Right atrium auricular region (tissue), 2 donors: ENCODE data around the gene SEMA6C. TPM values are rescaled to one million over a fixed set of nuclear protein-coding genes. Genes with fewer than 3 reads are reported as not detected.

ENCODE experiments used
- DNase-seq: peaks from one replicate; pipeline ENCODE4 v3.0.0-alpha.2; 2019; ENCODE audit warnings: low spot score
- H3K27ac ChIP-seq, 2 donors: fragments of 200-600 bp; sonication (generic); 1 replicate in 1 of 2; 2 replicates in 1 of 2; pipeline ENCODE4 v1.5.1; 2016 to 2019
- H3K27me3 ChIP-seq, 2 donors: fragments of 200-600 bp; sonication (generic); one replicate each; pipeline versions ENCODE4 v1.5.1 to v1.6.0; 2017 to 2019
- H3K36me3 ChIP-seq: fragments of 200-600 bp; sonication (generic); one replicate; pipeline ENCODE4 v1.5.1; 2016
- H3K4me1 ChIP-seq, 2 donors: fragments of 200-600 bp; sonication (generic); one replicate each; pipeline versions ENCODE4 v1.5.1 to v1.6.0; 2017 to 2019
- H3K4me3 ChIP-seq, 2 donors: fragments of 200-600 bp; sonication (generic); 1 replicate in 1 of 2; 2 replicates in 1 of 2; pipeline ENCODE4 v1.5.1; 2017 to 2019; ENCODE audit warnings: mild to moderate bottlenecking in 1 of 2, moderate library complexity in 1 of 2
- H3K9me3 ChIP-seq, 2 donors: fragments of 200-600 bp; sonication (generic); one replicate each; pipeline ENCODE4 v1.5.1; 2019
- CTCF ChIP-seq, 2 donors: fragments of 200-600 bp; sonication (generic); IDR thresholded peaks; one replicate each; pipeline ENCODE4 v1.5.1; 2019; ENCODE audit warnings: antibody characterized with exemption in 2 of 2
- total RNA-seq, 2 donors: library from RNA; depleted of rRNA; stranded (reverse); fragments of >200 nt; gene quantifications; one replicate each; pipeline ENCODE4 v1.1.0, GENCODE V29; 2016

The SEMA6C gene
- total RNA-seq, 2 donors from 2014 or later, result 40.0 to 60.7 TPM

GRCh38 chr1:151157067-151157531, 10.7 kb upstream of the SEMA6C start:
- Histone ChIP-seq H3K27ac (peak overlapping the region in 1 of 2 donors; percentile 22), H3K9me3 (no peaks in the 10 kb centered on the region), H3K36me3 (peaks cover 30% of the 10 kb centered on the region), H3K4me1 (peaks cover 0 to 4% of the 10 kb centered on the region in 2 donors), H3K4me3 (peak overlapping the region; percentile 22 to 30), H3K27me3 (no peaks in the 10 kb centered on the region)
- DNase-seq, result no peak
- no peak for TF ChIP-seq CTCF (IDR thresholded peaks at IDR 0.05)

GRCh38 chr1:151156515-151156819, 10.0 kb upstream of the SEMA6C start, which contains the start of gene TNFAIP8L2:
Gene TNFAIP8L2 (plus strand): TSS chr1:151156649. CDS start chr1:151158698, 2,049 bp downstream.
- peaks cover 27% of the 10 kb centered on the region for H3K36me3 ChIP-seq
- peak within 1 kb of the TSS; percentile 22 to 30 for H3K4me3 ChIP-seq
- no peak for DNase-seq
- peaks cover 0 to 4% of the 10 kb centered on the region in 2 donors for H3K4me1 ChIP-seq
- TF ChIP-seq CTCF (IDR thresholded peaks at IDR 0.05), result no peak
- H3K27ac ChIP-seq, result peak within 1 kb of the TSS; percentile 3 to 22
- H3K9me3 ChIP-seq, result no peaks in the 10 kb centered on the region
- H3K27me3 ChIP-seq, result no peaks in the 10 kb centered on the region

- H3K9me3 ChIP-seq, result no peaks in the 10 kb centered on the region
- no peaks in the 10 kb centered on the region for H3K27me3 ChIP-seq
- no peak for TF ChIP-seq CTCF (IDR thresholded peaks at IDR 0.05)
- peak overlapping the region; percentile 88 to 92 for H3K27ac ChIP-seq
- no peak for DNase-seq
- peaks cover 0 to 42% of the 10 kb centered on the region in 2 donors for H3K4me1 ChIP-seq
- H3K36me3 ChIP-seq, result no peaks in the 10 kb centered on the region
- no peak overlapping the region for H3K4me3 ChIP-seq
These were observed 1.2 kb upstream of the SEMA6C start for GRCh38 chr1:151147665-151148064.

GRCh38 chr1:151147132-151147503, 687 bp upstream of the SEMA6C start:
- DNase-seq, result no peak
- no peaks in the 10 kb centered on the region for H3K9me3 ChIP-seq
- H3K27ac ChIP-seq, result peak overlapping the region; percentile 88 to 92
- no peaks in the 10 kb centered on the region for H3K36me3 ChIP-seq
- peak overlapping the region; percentile 81 to 93 for H3K4me3 ChIP-seq
- no peak for TF ChIP-seq CTCF (IDR thresholded peaks at IDR 0.05)
- peaks cover 0 to 48% of the 10 kb centered on the region in 2 donors for H3K4me1 ChIP-seq
- no peaks in the 10 kb centered on the region for H3K27me3 ChIP-seq

- Histone ChIP-seq H3K27ac (peak overlapping the region; percentile 88 to 92), H3K4me1 (peaks cover 0 to 50% of the 10 kb centered on the region in 2 donors), H3K36me3 (no peaks in the 10 kb centered on the region), H3K4me3 (peak overlapping the region; percentile 81 to 93), H3K9me3 (no peaks in the 10 kb centered on the region), H3K27me3 (no peaks in the 10 kb centered on the region)
- no peak for DNase-seq
- no peak for TF ChIP-seq CTCF (IDR thresholded peaks at IDR 0.05)
These were observed 389 bp downstream of the SEMA6C start for GRCh38 chr1:151146072-151146411.
